ENCODE results near the gene CES2.

Gene CES2

GRCh38 chr16:66902648-66903543, 32.4 kb upstream of the CES2 start:
- no peak for DNase-seq

GRCh38 chr16:66903544-66904427, 31.5 kb upstream of the CES2 start:
- DNase-seq, result no peak

GRCh38 chr16:66904428-66904845, 30.9 kb upstream of the CES2 start:
- DNase-seq, result no peak

GRCh38 chr16:66904846-66905632, 30.3 kb upstream of the CES2 start:
- DNase-seq, result no peak

GRCh38 chr16:66905633-66906539, 29.4 kb upstream of the CES2 start:
- DNase-seq, result no peak

- no peak for DNase-seq
These were observed 28.1 kb upstream of the CES2 start for GRCh38 chr16:66906916-66907836.

- DNase-seq, result no peak
These were observed 27.2 kb upstream of the CES2 start for GRCh38 chr16:66908116-66908515.

GRCh38 chr16:66908762-66909559, 26.4 kb upstream of the CES2 start:
- no peak for DNase-seq

- DNase-seq, result no peak
These were observed 25.0 kb upstream of the CES2 start for GRCh38 chr16:66910175-66910940.

- DNase-seq, result no peak
These were observed 24.2 kb upstream of the CES2 start for GRCh38 chr16:66911112-66911511.

- DNase-seq, result no peak
These were observed 23.5 kb upstream of the CES2 start for GRCh38 chr16:66911801-66912200.

GRCh38 chr16:66913081-66913480, 22.2 kb upstream of the CES2 start:
- DNase-seq, result no peak

GRCh38 chr16:66913711-66914110, 21.6 kb upstream of the CES2 start:
- DNase-seq, result no peak

- no peak for DNase-seq
These were observed 20.8 kb upstream of the CES2 start for GRCh38 chr16:66914541-66914940.

GRCh38 chr16:66915041-66915440, 20.3 kb upstream of the CES2 start:
- DNase-seq, result no peak

- no peak for DNase-seq
These were observed 18.8 kb upstream of the CES2 start for GRCh38 chr16:66916518-66916917.

- no peak for DNase-seq
These were observed 17.6 kb upstream of the CES2 start for GRCh38 chr16:66917741-66918140.

GRCh38 chr16:66918355-66918754, 17.0 kb upstream of the CES2 start:
- no peak for DNase-seq
